H1 (cell line): ENCODE results near the gene CEP152. TPM values are rescaled to one million over a fixed set of nuclear protein-coding genes. Genes with fewer than 3 reads are reported as not detected.

ENCODE experiments used
- HDAC6 ChIP-seq: IDR thresholded peaks from one replicate; pipeline ENCODE4 v1.7.1; 2012; ENCODE audit warnings: low read depth, mild to moderate bottlenecking, inconsistent platforms, low read length, moderate library complexity
- polyA plus RNA-seq, 7 experiments: library from polyadenylated mRNA; depleted of rRNA in 3 of 7; stranded (reverse) in 5 of 7; unstranded in 2 of 7; fragments of >200 nt in 5 of 7; fragments of 200-250 nt in 2 of 7; gene quantifications; 1 replicate in 5 of 7; 2 replicates in 1 of 7; 4 replicates in 1 of 7; pipeline versions ENCODE4 v1.2.1 to v1.2.3, GENCODE V29; 2011 to 2013; ENCODE audit warnings: missing spikeins in 2 of 7, mixed read lengths in 2 of 7
- total RNA-seq: library from RNA; stranded (reverse); fragmentation: NEBNext Ultra II Directional; extraction: Animal tissue kit (Norgen Biotek cat#: 25700); gene quantifications from 2 replicates; pipeline ENCODE4 v1.2.1, GENCODE V29; 2021
- TF ChIP-seq, protein P1 (sequence below): IDR thresholded peaks from 2 replicates; pipeline ENCODE4 v1.6.1; 2012; ENCODE audit warnings: low read length, inconsistent platforms

The CEP152 gene
- total and polyA plus RNA-seq, 2 of the 8 experiments (the other 6 are each of a cell fraction or from before 2014, with no cell fraction given), result 1.4 to 16.2 TPM

DNA sequence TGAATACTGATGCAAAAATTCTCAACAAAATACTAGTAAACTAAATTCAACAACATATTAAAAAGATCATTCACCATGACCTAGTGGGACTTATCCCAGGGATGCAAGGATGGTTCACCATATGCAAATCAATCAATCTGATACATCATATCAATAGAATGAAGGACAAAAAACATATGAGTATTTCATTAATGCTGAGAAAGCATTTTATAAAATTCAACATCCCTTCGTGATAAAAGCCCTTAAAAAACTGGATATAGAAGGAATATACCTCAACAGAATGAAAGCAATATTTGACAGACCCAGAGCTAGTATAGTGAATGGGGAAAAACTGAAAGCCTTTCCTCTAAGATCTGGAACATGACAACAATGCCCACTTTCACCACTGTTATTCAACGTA is 122.4 kb downstream of the CEP152 start (continued):
- TF ChIP-seq, protein P1, sequence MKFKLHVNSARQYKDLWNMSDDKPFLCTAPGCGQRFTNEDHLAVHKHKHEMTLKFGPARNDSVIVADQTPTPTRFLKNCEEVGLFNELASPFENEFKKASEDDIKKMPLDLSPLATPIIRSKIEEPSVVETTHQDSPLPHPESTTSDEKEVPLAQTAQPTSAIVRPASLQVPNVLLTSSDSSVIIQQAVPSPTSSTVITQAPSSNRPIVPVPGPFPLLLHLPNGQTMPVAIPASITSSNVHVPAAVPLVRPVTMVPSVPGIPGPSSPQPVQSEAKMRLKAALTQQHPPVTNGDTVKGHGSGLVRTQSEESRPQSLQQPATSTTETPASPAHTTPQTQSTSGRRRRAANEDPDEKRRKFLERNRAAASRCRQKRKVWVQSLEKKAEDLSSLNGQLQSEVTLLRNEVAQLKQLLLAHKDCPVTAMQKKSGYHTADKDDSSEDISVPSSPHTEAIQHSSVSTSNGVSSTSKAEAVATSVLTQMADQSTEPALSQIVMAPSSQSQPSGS, result no peak
- TF ChIP-seq HDAC6, result no peak

Other genes with a start within 250 kb of the CEP152 start
- gene FBN1, start 165.4 kb downstream of the CEP152 start, total RNA-seq, result 3.3 and 4.0 TPM in 2 replicates
- 2.2 and 3.0 TPM in 2 replicates for gene FBN1, start 165.4 kb downstream of the CEP152 start, polyA plus RNA-seq (2011; rRNA removed)
- 110 and 135 TPM in 2 replicates for gene EID1, start 67.1 kb upstream of the CEP152 start, total RNA-seq
- gene EID1, start 67.1 kb upstream of the CEP152 start, polyA plus RNA-seq (2011; rRNA removed), result 89.0 and 101 TPM in 2 replicates
- gene SHC4, start 152.8 kb upstream of the CEP152 start, total RNA-seq, result 0.30 and 0.54 TPM in 2 replicates
- 0.15 and 0.36 TPM in 2 replicates for gene SHC4, start 152.8 kb upstream of the CEP152 start, polyA plus RNA-seq (2011; rRNA removed)
- 22.8 and 25.7 TPM in 2 replicates for gene SECISBP2L, start 235.4 kb upstream of the CEP152 start, total RNA-seq
- gene SECISBP2L, start 235.4 kb upstream of the CEP152 start, polyA plus RNA-seq (2011; rRNA removed), result 7.6 and 9.5 TPM in 2 replicates